Adrenal gland (tissue), 5 donors: ENCODE data around the gene TTN.

ENCODE experiments used
- POLR2A ChIP-seq, 2 donors: fragments of 450-650 bp; IDR thresholded peaks; one replicate each; pipeline ENCODE4 v1.6.1; 2017; ENCODE audit warnings: antibody characterized with exemption in 2 of 2, mild to moderate bottlenecking in 2 of 2, moderate library complexity in 1 of 2
- TF ChIP-seq, protein P1 (sequence below), 6 experiments: fragments of 450-650 bp in 4 of 6; fragments of 200-600 bp in 2 of 6; sonication (generic) in 1 of 6; IDR thresholded peaks; 1 replicate in 5 of 6; 2 replicates in 1 of 6; pipeline versions ENCODE4 v1.5.1 to v1.8.0; 2016 to 2021; ENCODE audit warnings: antibody characterized with exemption in 6 of 6, mild to moderate bottlenecking in 2 of 6, moderate library complexity in 1 of 6
- donor health status: DM: no; HTN: no; CAD: no.

DNA sequence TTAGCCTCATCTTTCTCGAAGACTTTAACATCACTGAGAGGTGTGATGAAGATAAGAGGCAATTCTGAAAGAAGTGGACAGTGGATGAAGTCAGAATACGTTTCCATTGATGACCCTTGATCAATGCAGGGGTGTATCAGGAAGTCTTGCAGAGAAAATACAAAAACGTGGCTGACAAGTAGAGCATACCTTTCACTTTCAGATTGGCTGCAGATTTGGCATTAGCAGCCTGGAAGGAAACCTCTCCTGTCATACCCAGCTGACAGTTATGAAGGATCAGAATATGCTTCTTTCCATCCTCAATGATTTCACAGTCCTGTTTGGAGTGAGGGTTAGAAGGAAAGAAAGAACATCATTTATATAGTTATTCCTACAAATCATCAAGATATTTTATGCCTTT is 174.5 kb downstream of the TTN start:
- TF ChIP-seq, protein P1, sequence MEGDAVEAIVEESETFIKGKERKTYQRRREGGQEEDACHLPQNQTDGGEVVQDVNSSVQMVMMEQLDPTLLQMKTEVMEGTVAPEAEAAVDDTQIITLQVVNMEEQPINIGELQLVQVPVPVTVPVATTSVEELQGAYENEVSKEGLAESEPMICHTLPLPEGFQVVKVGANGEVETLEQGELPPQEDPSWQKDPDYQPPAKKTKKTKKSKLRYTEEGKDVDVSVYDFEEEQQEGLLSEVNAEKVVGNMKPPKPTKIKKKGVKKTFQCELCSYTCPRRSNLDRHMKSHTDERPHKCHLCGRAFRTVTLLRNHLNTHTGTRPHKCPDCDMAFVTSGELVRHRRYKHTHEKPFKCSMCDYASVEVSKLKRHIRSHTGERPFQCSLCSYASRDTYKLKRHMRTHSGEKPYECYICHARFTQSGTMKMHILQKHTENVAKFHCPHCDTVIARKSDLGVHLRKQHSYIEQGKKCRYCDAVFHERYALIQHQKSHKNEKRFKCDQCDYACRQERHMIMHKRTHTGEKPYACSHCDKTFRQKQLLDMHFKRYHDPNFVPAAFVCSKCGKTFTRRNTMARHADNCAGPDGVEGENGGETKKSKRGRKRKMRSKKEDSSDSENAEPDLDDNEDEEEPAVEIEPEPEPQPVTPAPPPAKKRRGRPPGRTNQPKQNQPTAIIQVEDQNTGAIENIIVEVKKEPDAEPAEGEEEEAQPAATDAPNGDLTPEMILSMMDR (IDR thresholded peaks at IDR 0.05), result no peak
- TF ChIP-seq POLR2A (IDR thresholded peaks at IDR 0.05), result no peak
